ENCODE measurements around the gene MACROD1. TPM values are rescaled to one million over a fixed set of nuclear protein-coding genes. Genes with fewer than 3 reads are reported as not detected.

Gene MACROD1
- polyA plus RNA-seq, 1 donor (not counting 4 experiments of a cell fraction or from before 2014, with no cell fraction given): 4.6 TPM

DNA sequence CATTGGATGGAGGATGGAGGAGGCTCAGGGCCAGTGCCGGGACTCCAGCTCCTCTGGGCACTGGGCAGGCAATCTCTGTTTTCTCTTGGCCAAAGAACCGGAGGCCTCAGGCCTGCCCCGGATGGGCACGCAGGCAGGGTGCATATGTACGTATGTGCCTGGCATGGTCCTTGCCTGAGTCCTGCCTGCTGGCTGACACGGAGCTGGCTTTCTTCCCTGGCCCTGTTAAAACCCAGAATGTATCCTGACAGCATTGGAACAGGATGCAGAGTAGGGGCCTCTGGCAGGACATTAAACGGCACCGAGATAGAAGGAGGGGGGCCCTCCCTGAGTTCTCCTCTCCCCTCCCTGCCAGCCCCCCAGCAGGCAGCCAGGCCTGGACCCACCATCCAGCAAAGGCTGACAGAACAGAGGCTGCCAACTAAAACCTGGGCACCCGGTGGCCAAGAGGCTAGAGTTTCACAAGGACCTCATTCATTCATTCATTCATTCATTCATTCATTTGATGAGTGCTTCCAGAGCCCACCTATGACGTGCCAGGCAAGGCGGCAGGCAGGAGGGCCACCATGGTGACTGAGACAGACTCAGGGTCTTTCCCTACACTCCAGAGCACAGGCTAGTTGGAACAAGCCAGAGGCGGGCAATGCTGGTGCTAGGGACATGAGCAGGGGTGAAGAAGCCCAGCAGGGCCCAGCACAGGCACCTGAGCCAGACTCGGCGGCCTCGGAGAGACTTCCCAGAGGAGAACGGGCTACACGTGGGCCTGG is 101.4 kb downstream of the MACROD1 start:
- H3K4me3 ChIP-seq (ENCODE audit: control insufficient read depth in 2 of 3, extremely low read depth in 1 of 3, insufficient read depth in 2 of 3, low read depth in 1 of 3, low read length in 3 of 3): no peak overlapping the region
- H3K36me3 ChIP-seq (ENCODE audit: control insufficient read depth in 2 of 2, extremely low read depth in 1 of 2, insufficient read depth in 2 of 2, low read length in 2 of 2): no peaks in the 10 kb centered on the region
- TF ChIP-seq, protein P1, sequence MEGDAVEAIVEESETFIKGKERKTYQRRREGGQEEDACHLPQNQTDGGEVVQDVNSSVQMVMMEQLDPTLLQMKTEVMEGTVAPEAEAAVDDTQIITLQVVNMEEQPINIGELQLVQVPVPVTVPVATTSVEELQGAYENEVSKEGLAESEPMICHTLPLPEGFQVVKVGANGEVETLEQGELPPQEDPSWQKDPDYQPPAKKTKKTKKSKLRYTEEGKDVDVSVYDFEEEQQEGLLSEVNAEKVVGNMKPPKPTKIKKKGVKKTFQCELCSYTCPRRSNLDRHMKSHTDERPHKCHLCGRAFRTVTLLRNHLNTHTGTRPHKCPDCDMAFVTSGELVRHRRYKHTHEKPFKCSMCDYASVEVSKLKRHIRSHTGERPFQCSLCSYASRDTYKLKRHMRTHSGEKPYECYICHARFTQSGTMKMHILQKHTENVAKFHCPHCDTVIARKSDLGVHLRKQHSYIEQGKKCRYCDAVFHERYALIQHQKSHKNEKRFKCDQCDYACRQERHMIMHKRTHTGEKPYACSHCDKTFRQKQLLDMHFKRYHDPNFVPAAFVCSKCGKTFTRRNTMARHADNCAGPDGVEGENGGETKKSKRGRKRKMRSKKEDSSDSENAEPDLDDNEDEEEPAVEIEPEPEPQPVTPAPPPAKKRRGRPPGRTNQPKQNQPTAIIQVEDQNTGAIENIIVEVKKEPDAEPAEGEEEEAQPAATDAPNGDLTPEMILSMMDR (optimal IDR thresholded peaks at IDR 0.05 in 1 of 3, IDR thresholded peaks at IDR 0.05 in 1 of 3, conservative IDR thresholded peaks at IDR 0.05 in 1 of 3; ENCODE audit: extremely low read depth in 1 of 3, insufficient read depth in 2 of 3, low read length in 3 of 3): no peak
- TF ChIP-seq EZH2 (IDR thresholded peaks at IDR 0.05; ENCODE audit: low read length): no peak
- no peak overlapping the region for H3K9ac ChIP-seq (ENCODE audit: control insufficient read depth, extremely low read depth, insufficient read depth, low read length)
- no peaks in the 10 kb centered on the region for H4K20me1 ChIP-seq (ENCODE audit: control insufficient read depth, extremely low read depth, insufficient read depth, low read length)
- no peak overlapping the region for H3K4me2 ChIP-seq (ENCODE audit: control insufficient read depth, extremely low read depth, insufficient read depth, low read depth, low read length)
- H3K27me3 ChIP-seq (ENCODE audit: control insufficient read depth, extremely low read depth, insufficient read depth, low read length): peaks cover 19% of the 10 kb centered on the region
- no peak overlapping the region for H2AFZ ChIP-seq (ENCODE audit: control insufficient read depth, low read length)
- dilution Hi-C loops (cut with MboI; ENCODE audit: extremely low pct_ligation_motif_present, low sequenced_read_pairs): no loop called here
- FAIRE-seq: no peak
- H3K9me3 ChIP-seq (ENCODE audit: control insufficient read depth, low read depth, low read length): no peaks in the 10 kb centered on the region
- H3K79me2 ChIP-seq (ENCODE audit: control insufficient read depth, insufficient read depth, low read length): no peaks in the 10 kb centered on the region
- H3K4me1 ChIP-seq (ENCODE audit: control insufficient read depth, extremely low read depth, insufficient read depth, low read length): no peaks in the 10 kb centered on the region
- H3K27ac ChIP-seq (ENCODE audit: control insufficient read depth, insufficient read depth, low read length): no peak overlapping the region
- DNase-seq (ENCODE audit: low read depth, low spot score): no peak
- no peaks in the 10 kb centered on the region for H3K9me1 ChIP-seq (ENCODE audit: control insufficient read depth, extremely low read depth, insufficient read depth, low read length)

DNA sequence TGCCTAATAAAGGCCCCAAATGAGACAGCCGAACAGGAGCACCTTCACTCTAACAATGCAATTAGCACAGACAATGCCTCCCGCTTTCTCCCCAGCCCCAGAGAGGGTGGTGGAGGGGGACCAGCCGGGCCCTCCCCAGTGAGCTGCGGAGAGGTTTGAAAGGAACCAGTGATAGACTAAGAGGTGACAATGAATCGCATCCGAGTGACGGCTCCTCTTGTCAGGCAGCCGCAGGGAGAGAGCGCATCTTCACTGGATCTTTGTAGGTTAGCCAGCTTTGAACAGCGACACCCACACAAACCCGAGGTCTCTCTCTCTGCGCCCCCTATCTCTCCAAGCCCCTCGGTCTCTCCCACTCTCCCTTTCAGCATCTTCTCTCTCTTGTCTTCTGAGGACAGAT is 102.1 kb downstream of the MACROD1 start:
- H3K27me3 ChIP-seq (ENCODE audit: control insufficient read depth, extremely low read depth, insufficient read depth, low read length): peaks cover 19% of the 10 kb centered on the region
- H3K9me3 ChIP-seq (ENCODE audit: control insufficient read depth, low read depth, low read length): no peaks in the 10 kb centered on the region
- no peaks in the 10 kb centered on the region for H3K36me3 ChIP-seq (ENCODE audit: control insufficient read depth in 2 of 2, extremely low read depth in 1 of 2, insufficient read depth in 2 of 2, low read length in 2 of 2)
- dilution Hi-C loops (cut with MboI; ENCODE audit: extremely low pct_ligation_motif_present, low sequenced_read_pairs): no loop called here
- DNase-seq (ENCODE audit: low read depth, low spot score) (no peak), FAIRE-seq (no peak)
- H3K27ac ChIP-seq (ENCODE audit: control insufficient read depth, insufficient read depth, low read length): no peak overlapping the region
- no peak overlapping the region for H3K4me3 ChIP-seq (ENCODE audit: control insufficient read depth in 2 of 3, extremely low read depth in 1 of 3, insufficient read depth in 2 of 3, low read depth in 1 of 3, low read length in 3 of 3)
- no peak overlapping the region for H2AFZ ChIP-seq (ENCODE audit: control insufficient read depth, low read length)
- no peaks in the 10 kb centered on the region for H3K9me1 ChIP-seq (ENCODE audit: control insufficient read depth, extremely low read depth, insufficient read depth, low read length)
- H4K20me1 ChIP-seq (ENCODE audit: control insufficient read depth, extremely low read depth, insufficient read depth, low read length): no peaks in the 10 kb centered on the region
- H3K9ac ChIP-seq (ENCODE audit: control insufficient read depth, extremely low read depth, insufficient read depth, low read length): no peak overlapping the region
- TF ChIP-seq, protein P1 (optimal IDR thresholded peaks at IDR 0.05 in 1 of 3, IDR thresholded peaks at IDR 0.05 in 1 of 3, conservative IDR thresholded peaks at IDR 0.05 in 1 of 3; ENCODE audit: extremely low read depth in 1 of 3, insufficient read depth in 2 of 3, low read length in 3 of 3): no peak
- TF ChIP-seq EZH2 (IDR thresholded peaks at IDR 0.05; ENCODE audit: low read length): no peak
- H3K79me2 ChIP-seq (ENCODE audit: control insufficient read depth, insufficient read depth, low read length): no peaks in the 10 kb centered on the region
- H3K4me2 ChIP-seq (ENCODE audit: control insufficient read depth, extremely low read depth, insufficient read depth, low read depth, low read length): no peak overlapping the region
- no peaks in the 10 kb centered on the region for H3K4me1 ChIP-seq (ENCODE audit: control insufficient read depth, extremely low read depth, insufficient read depth, low read length)

Data from keratinocyte (primary cell).